ENCODE data around the gene GFOD2.

- no peak for TF ChIP-seq CTCF (IDR thresholded peaks at IDR 0.05 in 8 of 11, conservative IDR thresholded peaks at IDR 0.05 in 3 of 11)
- TF ChIP-seq POLR2AphosphoS5 (IDR thresholded peaks at IDR 0.05), result no peak
- no peak for TF ChIP-seq POLR2A (IDR thresholded peaks at IDR 0.05)
Measured at GRCh38 chr16:67676939-67677338, 42.2 kb downstream of the GFOD2 start.
